Measurements from ENCODE around the gene ZBTB42.

DNA sequence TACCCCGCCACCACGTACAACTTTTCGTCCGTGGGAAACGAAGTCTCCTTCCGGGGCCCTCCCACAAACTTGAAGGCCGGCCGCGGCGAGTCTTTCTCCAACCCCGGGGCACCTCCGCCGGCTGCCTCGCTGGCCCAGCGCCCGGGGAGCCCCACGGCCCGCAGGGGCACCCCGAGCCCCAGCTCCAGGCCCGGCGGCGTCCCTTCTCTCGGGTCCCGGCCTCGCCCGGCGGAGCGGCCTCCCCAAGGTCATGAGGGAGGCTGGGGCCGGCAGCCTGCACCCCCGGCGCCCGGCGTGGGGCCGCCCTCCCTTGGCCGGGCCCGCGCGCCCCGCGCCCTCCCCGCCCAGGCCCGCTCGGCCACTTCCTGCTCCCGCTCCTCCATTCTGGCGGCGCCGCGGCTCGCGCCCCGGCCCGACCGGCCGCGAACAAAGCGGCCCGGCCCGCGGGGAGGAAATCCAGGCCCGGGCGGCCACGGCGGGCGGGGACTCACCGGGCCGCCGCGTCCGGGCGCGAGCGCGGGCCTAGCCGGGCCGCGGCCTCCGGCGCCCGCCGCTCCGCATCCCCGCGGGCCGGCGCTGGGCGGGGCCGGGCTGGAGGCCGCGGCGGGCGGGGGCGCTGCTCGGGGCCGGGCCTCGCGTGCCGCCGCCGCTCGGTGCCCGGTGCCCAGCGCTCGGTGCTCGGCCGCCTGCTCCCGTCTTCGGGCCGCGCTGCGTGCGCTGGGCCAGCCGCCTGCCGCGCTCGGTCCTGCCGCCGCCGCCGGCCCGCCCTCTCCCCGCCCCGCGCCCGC, 5.7 kb upstream of the ZBTB42 start, which contains the start of gene AKT1:
- TF ChIP-seq EZH2 (IDR thresholded peaks at IDR 0.05; ENCODE audit: low read depth) (no peak), CTCF (conservative IDR thresholded peaks at IDR 0.05) (no peak)

All from PC-9 (cell line).